ENCODE results near the gene SPINK1.
A peak's percentile ranks its signal among the peaks of the same experiment; 100 is the strongest.
"Not testable (repeated sequence)": the region's sequence is repeated elsewhere in the genome, so short reads cannot be mapped to it uniquely, and the experiment has no call there.

The SPINK1 gene

GRCh38 chr5:147854331-147854730 lies 22.9 kb upstream of the SPINK1 start:
- FAIRE-seq: no peak

DNA sequence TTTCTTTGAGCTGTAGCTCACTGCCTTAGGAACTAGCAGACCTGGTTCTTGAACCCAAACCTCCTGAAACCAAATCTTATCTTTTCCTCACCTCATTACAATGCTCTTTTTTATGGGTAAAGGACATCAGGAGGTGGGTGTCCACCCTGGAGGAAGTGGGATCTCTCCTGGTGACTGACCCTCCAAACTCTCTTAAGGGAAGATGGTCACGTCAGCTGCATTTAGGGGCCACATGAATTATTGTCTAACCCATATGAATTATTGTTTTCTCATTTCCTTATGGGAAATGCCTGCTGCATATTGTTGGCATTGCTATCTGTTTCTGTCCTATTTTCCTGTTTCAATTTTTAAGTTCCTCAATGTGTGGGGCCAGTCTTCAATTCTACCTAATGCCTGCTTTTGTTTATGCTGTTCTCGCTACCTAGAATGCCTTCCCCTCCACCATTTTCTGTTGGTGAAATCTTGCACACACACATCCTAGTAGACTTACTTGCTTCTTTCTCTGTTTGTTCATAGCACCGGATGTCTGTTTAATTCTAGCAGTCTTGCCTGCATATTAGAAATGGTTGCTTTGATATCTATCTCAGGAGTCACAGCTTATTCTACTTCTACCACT lies 22.0 kb upstream of the SPINK1 start:
- FAIRE-seq: no peak

DNA sequence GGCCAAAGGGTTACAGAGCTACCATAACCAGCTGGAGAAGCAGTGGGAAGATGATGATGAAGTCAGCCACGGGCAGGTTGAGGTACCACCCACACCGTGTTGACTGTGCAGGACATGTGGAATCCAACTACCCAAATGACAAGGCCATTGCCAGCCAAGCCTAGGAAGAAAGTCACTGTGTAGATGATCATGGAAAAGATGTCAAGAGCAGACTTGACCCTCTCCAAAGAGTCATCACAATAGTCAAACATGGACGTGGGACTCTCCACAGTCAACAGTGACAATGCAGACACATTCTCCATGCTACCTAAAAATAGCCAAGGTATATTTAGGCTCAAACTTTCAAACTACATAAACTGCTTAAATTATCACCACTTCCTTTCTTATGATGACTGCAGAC lies 20.9 kb upstream of the SPINK1 start:
- FAIRE-seq: no peak

DNA sequence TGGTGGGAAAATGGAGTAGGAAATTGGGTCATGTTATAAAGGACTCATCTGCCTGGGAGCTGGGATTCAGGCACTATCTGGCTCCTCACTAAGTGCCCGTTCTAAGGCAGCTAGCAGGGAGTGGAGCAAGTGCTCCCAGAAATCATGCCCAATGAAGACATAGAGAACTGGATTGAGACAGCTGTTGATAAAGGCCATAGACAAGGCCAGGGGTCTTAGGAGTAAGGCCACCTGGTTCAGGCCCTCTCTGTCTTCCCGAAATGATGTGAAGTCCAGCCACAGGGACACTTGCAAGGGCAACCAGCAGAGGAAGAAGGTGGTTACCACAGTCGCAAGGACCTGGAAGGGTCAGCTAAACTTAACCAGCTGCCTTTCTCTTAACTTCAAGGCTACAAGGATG lies 20.1 kb upstream of the SPINK1 start:
- no peak for FAIRE-seq

DNA sequence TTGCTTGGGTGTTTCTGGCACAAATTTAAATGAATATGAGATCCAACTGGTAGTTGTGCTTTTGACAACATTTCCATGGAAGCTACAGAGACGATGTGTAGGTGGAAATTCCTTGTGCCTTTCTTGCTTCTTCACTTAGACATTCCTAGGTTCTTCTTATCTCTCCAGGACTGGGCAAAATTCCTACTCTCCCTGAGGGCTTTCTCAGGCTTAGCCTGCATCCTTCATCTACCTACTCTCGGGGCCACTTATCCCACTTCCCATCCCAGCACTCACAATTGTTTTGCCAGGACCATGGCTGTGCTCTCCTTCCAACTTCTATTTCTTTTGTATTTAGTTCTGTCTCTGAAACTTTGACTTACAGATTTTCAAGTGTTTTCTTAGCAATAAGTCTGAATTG lies 17.8 kb upstream of the SPINK1 start:
- FAIRE-seq: no peak

DNA sequence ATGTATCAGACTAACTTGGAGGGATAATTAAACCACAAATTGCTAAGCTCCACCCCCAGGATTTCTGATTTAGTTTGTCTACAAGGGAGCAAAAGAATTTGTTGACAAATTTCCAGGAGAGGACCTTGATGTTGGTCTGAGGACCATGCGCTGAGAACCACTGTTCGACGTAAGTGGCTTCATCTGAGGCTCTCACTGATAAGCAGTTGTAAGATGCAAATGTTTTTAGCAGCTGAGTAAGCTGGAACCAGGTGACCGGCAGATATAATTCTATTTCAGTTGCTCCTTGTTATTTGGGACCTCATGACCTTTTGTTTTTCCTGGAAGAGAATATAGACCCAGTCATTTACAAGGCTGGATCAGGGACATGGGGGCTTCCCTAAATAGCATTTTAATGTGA lies 14.1 kb upstream of the SPINK1 start:
- no peak for FAIRE-seq

DNA sequence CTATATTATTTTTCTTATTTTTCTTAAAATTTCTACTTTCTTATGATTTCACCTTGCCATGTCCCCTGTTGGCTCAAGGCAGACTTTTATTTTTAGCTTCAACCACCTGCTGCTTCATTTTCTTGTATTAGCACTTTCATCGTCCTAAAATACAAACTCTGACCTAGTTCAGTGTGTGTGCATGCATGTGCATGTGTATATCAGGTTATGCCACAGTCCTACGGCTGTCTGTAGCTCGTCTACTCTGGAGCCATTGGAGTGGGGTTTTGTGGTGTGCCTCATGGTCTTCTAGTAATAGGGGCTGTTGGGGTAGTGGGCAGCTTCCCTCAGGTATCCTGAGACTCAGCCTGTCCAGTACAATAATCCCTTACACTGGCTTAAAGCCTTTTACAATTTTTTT lies 13.4 kb upstream of the SPINK1 start:
- no peak for FAIRE-seq

- no peak for FAIRE-seq
Measured at GRCh38 chr5:147842869-147843268, 11.4 kb upstream of the SPINK1 start.

GRCh38 chr5:147836439-147836838 lies 5.0 kb upstream of the SPINK1 start:
- FAIRE-seq: no peak

DNA sequence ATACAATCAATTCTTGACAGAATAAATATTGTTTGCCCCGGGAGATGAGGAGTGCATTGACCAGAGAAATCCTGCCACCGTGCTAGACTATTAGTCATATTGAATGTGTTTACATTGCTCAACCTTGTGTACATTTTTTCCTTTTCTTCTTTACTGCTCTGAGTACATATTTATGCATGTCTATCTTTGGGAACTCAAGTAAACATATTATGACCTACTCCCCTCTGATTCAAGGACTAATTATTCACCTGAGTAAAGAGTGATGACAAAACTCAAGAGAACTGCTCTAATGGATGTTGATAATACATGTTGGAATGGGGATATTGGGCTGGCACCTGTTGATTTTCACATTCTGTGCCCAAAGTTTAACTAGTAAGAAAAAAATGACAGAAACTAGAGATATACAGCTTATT lies 3.9 kb upstream of the SPINK1 start:
- peak; percentile 98 for FAIRE-seq

DNA sequence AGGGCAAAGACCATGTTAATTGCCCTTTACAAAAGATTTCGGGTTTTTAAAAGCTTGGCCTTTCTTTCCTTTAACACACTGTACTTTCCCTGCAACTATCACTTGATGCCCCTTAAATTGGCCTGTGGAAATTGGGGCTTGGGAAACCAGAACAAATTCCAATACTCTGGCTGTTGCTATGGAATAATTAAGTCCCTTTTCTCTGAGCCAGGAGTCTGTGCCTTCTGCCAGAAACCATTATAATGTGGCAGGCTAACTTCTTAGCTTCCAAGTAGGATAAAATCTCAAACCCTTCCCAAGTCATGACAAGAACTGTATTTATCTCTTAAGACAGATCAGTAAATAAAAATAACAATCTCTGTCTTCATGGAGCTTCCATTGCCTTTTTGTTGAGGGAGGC lies 1.1 kb upstream of the SPINK1 start:
- no peak for FAIRE-seq

DNA sequence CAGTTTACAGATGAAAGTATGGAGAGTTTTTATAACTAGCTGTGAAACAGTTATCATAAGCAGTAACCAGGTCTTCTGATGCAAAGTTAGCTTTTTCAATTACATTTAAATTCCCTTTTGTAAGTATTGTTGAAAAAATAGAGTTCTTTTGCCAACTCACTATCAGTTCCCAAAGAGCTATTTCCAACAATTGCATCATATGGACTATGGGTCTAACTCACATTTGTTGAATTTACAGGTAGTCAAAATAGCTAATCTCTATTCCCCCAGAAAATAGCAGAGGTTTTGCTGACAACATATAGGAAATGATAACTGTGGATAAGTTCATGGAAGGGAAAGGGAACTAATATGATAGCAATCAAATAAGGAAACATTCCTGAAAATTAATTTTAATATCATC lies 1.4 kb downstream of the SPINK1 start:
- no peak for FAIRE-seq

- FAIRE-seq: not testable (repeated sequence)
Measured at GRCh38 chr5:147827017-147827416, 4.5 kb downstream of the SPINK1 start.

DNA sequence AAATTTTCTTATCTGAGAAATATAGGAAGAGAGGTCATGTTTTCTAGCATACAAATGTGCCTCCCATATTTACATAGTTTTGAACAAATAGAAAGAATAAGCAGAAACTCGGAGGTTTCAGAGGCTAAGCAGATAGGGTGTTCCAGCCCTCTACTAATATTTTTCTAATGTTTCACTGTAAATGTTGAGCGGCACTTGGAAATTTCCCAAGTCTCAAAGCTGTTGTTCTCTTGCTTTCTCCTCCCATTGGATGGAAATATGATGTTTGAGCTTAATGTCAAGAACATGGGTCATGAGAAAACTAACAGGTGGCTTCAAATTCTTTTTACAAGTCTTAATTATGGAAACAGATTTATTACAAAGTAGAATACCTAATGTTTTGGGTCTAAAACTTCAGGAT lies 5.1 kb downstream of the SPINK1 start:
- peak; percentile 33 for FAIRE-seq

GRCh38 chr5:147822686-147823491 lies 8.6 kb downstream of the SPINK1 start:
- peak; percentile 98 for FAIRE-seq

DNA sequence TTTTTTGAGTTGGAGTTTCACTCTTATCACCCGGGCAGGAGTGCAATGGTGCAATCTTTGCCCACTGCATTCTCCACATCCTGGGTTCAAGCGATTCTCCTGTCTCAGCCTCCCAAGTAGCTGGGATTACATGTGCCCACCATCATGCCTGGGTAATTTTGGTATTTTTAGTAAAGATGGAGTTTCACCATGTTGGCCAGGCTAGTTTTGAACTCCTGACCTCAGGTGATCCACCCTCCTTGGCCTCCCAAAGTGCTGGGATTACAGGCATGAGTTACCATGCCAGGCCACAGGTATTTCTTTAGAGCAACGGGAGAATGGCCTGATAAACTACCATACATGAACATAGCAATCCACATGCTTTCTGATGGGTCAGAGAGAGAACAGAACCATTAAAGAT lies 9.2 kb downstream of the SPINK1 start:
- FAIRE-seq: not testable (repeated sequence)

- FAIRE-seq: no peak
Measured at GRCh38 chr5:147821766-147822165, 9.7 kb downstream of the SPINK1 start.

DNA sequence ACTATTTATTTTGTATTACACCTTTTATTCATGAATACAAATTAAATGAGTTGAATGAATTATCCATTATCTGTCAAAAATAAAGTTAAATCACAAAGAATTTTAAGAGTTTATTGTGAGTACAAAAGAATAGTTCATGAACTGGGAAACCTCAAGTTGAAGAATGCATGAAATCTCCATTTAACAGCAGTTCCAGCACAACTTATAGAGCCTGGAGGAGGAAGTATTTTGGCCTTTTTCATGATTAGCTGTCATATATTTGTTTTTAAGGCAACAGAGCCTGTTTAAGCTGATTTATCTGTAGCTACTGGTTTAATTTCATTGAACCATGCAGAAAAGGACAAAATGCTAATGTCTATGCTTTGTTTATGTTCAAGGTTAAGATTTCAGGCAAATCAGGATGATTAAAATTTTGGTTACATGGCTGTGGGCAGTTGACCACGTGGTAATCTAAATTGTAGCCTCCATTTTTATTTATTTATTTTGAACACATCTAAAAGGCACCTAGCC lies 12.2 kb downstream of the SPINK1 start:
- FAIRE-seq: peak; percentile 70

- no peak for FAIRE-seq
Measured at GRCh38 chr5:147818290-147818689, 13.2 kb downstream of the SPINK1 start.

- FAIRE-seq: no peak
Measured at GRCh38 chr5:147813696-147814095, 17.8 kb downstream of the SPINK1 start.

GRCh38 chr5:147809830-147810666 lies 21.4 kb downstream of the SPINK1 start:
- FAIRE-seq: no peak

- FAIRE-seq: no peak
Measured at GRCh38 chr5:147805030-147805454, 26.4 kb downstream of the SPINK1 start.

GRCh38 chr5:147804334-147804733 lies 27.1 kb downstream of the SPINK1 start:
- no peak for FAIRE-seq

DNA sequence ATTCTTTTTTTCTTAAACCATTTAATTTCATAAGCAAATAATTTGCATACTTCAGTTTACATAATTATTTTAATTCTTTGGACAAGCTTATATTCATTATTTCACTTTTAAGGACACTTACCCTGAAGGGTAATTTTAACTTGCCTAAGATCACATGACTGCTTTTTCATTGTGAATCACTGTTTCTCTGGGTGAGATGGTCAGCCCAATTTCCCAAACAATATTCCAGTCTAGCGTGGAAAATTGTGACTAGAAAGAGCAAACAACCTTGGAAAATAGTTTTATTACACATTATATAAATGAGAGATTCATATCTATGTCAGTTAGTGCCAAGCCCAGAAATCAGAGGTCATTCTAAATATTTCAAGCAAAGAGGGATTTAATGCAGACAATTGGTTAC lies 27.5 kb downstream of the SPINK1 start:
- FAIRE-seq: no peak
